ENCODE measurements around the gene GCSAML. TPM values are rescaled to one million over a fixed set of nuclear protein-coding genes. Genes with fewer than 3 reads are reported as not detected.

Gene GCSAML
- total and polyA plus RNA-seq, 2 of the 13 experiments (the other 11 are each of a cell fraction or from before 2014, with no cell fraction given): not detected

- no peaks in the 10 kb centered on the region for H3K4me1 ChIP-seq (ENCODE audit: insufficient read depth, low read length)
- H3K79me2 ChIP-seq (ENCODE audit: insufficient read depth, low read length): no peaks in the 10 kb centered on the region
- no peaks in the 10 kb centered on the region for H4K20me1 ChIP-seq (ENCODE audit: insufficient read depth, low read length)
- H3K9ac ChIP-seq (ENCODE audit: insufficient read depth, low read depth, low read length): no peak overlapping the region
- H3K9me3 ChIP-seq (ENCODE audit: low read length): no peaks in the 10 kb centered on the region
- DNase-seq (ENCODE audit: low spot score) (no peak), FAIRE-seq (no peak), ATAC-seq (no peak)
- no peaks in the 10 kb centered on the region; a peak in 1 of 5 replicates for H3K27me3 ChIP-seq (ENCODE audit: control insufficient read depth in 1 of 2, insufficient read depth in 2 of 2, low read length in 2 of 2)
- no peaks in the 10 kb centered on the region for H3K36me3 ChIP-seq (replicated peaks in 1 of 2; ENCODE audit: control insufficient read depth in 1 of 2, insufficient read depth in 2 of 2, low read length in 2 of 2)
- no TSS peak for BruUV-seq (replicated peaks)
- intact Hi-C loops (cut with micrococcal nuclease; ENCODE audit: unreplicated experiment) (no loop called here), in situ Hi-C loops (cut with HindIII; ENCODE audit: extremely low pct_ligation_motif_present, low pct_unique_long_range_greater_than_20kb) (no loop called here)
- WGBS (ENCODE audit: low lambda C conversion rate): 71% methylated on average over 27 of the region's 41 CpGs
- H2AFZ ChIP-seq (ENCODE audit: low read length): no peak overlapping the region
- H3K4me3 ChIP-seq (replicated peaks in 1 of 3; ENCODE audit: insufficient read depth in 1 of 3, low read depth in 2 of 3, low read length in 3 of 3): no peak overlapping the region
- H3K27ac ChIP-seq (ENCODE audit: extremely low read length, insufficient read depth, low read length): no peak overlapping the region
- POLR2A ChIA-PET: no interaction called here
- H3K4me2 ChIP-seq (ENCODE audit: low read depth, low read length): no peak overlapping the region
- CTCF ChIA-PET (ENCODE audit: low intra/inter-chr PET ratio, low total read pairs): no interaction called here
- TF ChIP-seq ATRX (CRISPR knock-in tag; IDR thresholded peaks at IDR 0.05; ENCODE audit: borderline replicate concordance) (no peak), JUND (CRISPR knock-in tag; IDR thresholded peaks at IDR 0.05) (no peak), IRF1 (CRISPR knock-in tag; IDR thresholded peaks at IDR 0.05; ENCODE audit: low read depth) (no peak), ZNF276 (CRISPR knock-in tag; IDR thresholded peaks at IDR 0.05; ENCODE audit: low read depth) (no peak), SNAPC4 (CRISPR knock-in tag; IDR thresholded peaks at IDR 0.05) (no peak), MATR3 (CRISPR knock-in tag; IDR thresholded peaks at IDR 0.05) (no peak), EZH2 (conservative IDR thresholded peaks at IDR 0.05; ENCODE audit: low read depth, low read length) (no peak), MYPOP (CRISPR knock-in tag; IDR thresholded peaks at IDR 0.05) (no peak), IKZF4 (CRISPR knock-in tag; IDR thresholded peaks at IDR 0.05; ENCODE audit: borderline replicate concordance, low read depth, not compliant biosample characterization) (no peak), ISX (CRISPR knock-in tag; conservative IDR thresholded peaks at IDR 0.05) (no peak), ZNF839 (CRISPR knock-in tag; IDR thresholded peaks at IDR 0.05; ENCODE audit: borderline replicate concordance) (no peak), ZBTB14 (CRISPR knock-in tag; IDR thresholded peaks at IDR 0.05) (no peak), ZNF260 (CRISPR knock-in tag; IDR thresholded peaks at IDR 0.05; ENCODE audit: borderline replicate concordance, low read depth) (no peak), U2AF2 (IDR thresholded peaks at IDR 0.05; ENCODE audit: low read depth, low read length) (no peak), TBX2 (CRISPR knock-in tag; IDR thresholded peaks at IDR 0.05; ENCODE audit: borderline replicate concordance) (no peak)
These were observed 18.1 kb upstream of the GCSAML start for GRCh38 chr1:247530785-247531184.

All from HepG2 (cell line).